Glomerular endothelial cell (primary cell): Measurements from ENCODE around the gene EHD4. TPM values are rescaled to one million over a fixed set of nuclear protein-coding genes. Genes with fewer than 3 reads are reported as not detected.

Source experiments
- DNase-seq: peaks from one replicate; pipeline ENCODE4 v3.0.0-alpha.2; 2011; ENCODE audit warnings: low read depth, low spot score; ENCODE audit errors: extremely low read depth
- total RNA-seq: library from RNA; depleted of rRNA; stranded (reverse); fragments of >200 nt; gene quantifications from 2 replicates; pipeline ENCODE4 v1.2.3, GENCODE V29; 2015

EHD4 gene
- total RNA-seq, 1 donor from 2014 or later: 236 TPM

- DNase-seq: no peak
Observed at GRCh38 chr15:41900526-41901380, 71.6 kb downstream of the EHD4 start.

DNA sequence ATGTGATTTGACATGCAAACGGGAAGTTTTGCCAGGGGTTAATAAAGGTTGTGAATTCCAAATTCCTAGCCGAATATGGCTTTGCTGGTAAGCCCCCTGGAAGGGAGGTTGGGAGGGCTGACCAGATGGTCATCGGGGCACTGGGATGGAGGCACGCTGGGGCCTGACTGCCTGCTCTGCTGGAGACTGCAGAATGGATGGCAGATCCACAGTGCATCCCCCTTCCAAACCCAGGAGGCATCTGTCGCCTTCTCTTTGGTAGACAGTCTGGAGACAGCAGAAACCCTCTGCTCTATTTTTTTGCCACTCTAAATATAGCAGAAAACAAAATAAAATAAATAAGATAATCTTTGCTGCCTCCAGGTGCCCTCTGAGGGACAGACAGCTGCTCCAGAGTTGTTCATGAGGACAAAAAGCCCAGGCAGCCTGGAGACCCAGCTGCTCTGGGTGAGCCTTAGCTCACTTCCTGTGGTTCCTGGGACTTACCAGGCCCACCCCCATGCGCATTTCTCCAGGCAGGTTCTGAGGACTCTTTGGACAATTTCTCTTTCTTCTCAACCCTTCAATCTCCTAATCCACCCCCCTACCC is 72.4 kb downstream of the EHD4 start:
- no peak for DNase-seq

DNA sequence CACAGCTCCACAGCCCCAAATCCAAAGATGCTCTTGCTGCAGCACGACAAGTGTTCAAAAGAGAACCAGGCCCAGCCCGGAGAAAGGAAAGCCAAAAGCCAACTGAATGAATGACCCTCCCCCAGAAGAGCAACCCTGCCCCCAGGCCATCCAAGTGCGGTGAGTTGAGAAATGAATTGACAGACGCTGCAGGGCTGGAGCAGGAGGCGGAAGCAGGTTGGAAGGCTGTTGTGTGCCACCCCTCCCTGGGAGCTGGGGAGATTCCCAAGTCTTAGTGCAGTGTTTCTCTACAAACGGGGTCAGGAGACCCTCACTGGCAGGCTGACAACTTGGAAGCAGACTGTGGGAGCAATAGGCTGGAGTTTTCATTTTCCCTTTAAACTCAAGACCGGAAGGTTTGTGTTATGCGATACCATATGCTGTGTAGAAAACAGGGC is 75.0 kb downstream of the EHD4 start:
- DNase-seq: no peak

GRCh38 chr15:41896566-41896965 is 75.8 kb downstream of the EHD4 start:
- no peak for DNase-seq

- no peak for DNase-seq
Observed at GRCh38 chr15:41895957-41896356, 76.4 kb downstream of the EHD4 start.

- no peak for DNase-seq
Observed at GRCh38 chr15:41895491-41895890, 76.9 kb downstream of the EHD4 start.

DNA sequence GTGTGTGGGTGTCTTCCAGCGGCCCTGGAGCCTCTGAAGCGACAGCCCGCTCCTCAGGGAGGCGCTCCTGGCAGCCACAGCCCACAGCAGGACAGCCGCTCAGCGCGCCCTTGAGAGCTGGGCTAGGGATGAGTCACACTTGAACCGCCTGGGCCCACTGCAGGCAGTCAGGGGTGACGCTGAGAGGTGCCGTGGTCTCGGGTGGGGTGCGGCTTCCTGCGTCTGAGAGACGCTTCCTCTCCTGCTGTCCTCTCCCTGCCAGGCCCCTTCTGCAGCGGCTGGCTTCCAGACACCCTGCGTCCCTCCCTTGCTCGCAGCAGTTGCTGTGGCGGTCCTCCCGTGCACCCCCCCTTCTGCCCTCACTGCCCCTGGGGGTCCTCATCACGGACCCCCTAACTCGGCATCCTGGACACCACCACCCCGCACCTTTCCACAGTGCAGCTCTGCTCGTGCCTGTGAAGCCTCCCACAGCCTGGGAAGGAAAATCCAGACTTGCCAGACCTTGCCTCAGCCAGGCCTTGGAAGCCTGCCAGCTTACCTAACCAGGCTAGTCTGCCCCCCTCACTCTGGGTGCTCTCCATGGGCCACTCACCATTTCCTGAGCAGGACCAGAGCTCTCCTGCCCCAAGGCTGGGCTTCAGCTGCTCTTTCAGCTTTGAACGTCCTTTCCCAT is 77.4 kb downstream of the EHD4 start:
- DNase-seq: no peak

DNA sequence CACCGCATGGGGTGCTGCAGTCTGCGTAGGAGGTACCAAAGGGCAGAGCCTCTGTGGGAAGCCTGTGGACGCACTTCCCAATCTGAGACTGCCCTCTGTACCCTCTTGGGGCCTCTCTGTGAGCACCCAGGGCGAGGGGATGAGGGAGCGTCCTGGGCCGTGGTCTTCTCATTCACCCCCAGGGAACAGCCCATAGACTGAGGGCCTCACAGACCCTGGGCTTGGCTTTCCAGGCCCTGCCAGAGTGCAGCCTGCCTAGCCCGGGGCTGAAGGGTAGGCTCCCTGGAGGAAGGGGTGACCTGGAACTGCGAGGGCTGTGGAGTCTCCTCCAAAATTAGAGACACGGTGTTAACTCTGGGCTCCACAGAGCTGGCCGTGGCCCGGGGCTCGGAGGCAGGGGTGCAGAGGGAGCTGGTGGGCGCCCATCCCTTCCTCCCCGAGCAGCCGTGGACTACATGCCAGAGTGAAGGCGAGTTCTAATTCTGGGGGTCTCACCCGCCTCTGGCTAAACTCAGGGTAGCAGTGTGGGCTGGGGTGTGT is 78.0 kb downstream of the EHD4 start:
- DNase-seq: no peak

GRCh38 chr15:41893422-41894250 is 78.7 kb downstream of the EHD4 start, which contains the start of gene SPTBN5:
TSS of gene SPTBN5 (minus strand) at chr15:41894053. CDS start at chr15:41893497, 556 bp downstream.
- DNase-seq: no peak

DNA sequence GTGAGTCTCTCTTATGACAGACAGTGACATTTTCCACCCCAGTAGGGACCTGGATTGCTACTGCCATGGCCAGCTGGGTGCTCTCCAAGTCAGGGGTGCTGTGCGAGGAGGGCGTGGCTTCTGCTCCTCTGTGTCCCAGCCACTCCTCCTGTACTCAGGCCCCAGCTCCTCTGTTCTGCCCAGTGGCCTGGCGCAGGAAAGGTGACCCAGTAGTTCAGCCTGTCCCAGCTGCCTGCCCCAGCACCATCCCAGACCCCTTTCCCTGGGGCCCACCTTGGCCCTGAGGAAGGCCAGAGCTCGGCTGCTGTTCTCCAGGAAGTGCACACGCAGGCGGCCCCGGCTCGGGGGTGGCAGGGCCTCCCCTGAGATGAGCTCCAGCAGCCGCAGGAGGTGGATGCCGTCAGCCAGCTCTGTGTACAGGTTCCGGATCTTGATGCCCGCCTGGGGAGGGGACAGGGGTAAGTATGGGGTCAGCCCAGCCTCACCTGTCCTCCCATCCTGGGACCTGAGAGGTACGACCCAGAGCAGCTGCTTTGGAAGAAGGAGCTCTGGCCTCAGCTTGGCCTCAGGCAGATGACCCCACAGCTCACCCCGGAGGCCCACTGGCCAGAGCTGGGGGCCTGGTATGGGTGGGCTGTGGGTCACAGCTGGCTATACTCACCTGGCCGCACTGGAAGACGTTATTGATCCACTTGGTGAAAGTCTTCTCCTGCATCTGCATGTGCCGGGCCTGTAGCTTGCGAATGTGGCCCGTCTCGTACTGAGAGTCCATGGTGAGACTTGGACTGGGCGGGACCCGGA is 79.5 kb downstream of the EHD4 start:
- no peak for DNase-seq

GRCh38 chr15:41891946-41892345 is 80.4 kb downstream of the EHD4 start:
- no peak for DNase-seq

DNA sequence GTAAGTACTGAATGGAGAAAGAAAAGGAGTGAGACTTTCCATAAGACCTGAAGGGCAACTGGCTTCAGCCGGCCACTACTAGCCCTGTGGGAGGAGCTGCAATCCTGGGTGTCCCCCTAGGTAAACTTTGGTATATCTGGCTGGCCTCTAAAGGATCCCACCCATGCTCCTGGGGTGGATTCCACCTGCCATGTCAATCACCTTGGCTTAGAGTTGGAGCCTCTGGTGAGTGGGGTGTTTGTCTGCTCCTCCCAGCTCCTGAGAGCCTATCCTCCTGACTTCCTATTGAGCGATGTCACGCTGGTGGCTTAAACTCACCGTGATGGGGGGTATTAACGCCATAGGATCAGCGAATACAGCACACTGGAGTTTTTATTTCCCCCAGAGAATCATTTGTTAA is 81.1 kb downstream of the EHD4 start:
- no peak for DNase-seq

- DNase-seq: no peak
Observed at GRCh38 chr15:41890050-41890690, 82.2 kb downstream of the EHD4 start.

DNA sequence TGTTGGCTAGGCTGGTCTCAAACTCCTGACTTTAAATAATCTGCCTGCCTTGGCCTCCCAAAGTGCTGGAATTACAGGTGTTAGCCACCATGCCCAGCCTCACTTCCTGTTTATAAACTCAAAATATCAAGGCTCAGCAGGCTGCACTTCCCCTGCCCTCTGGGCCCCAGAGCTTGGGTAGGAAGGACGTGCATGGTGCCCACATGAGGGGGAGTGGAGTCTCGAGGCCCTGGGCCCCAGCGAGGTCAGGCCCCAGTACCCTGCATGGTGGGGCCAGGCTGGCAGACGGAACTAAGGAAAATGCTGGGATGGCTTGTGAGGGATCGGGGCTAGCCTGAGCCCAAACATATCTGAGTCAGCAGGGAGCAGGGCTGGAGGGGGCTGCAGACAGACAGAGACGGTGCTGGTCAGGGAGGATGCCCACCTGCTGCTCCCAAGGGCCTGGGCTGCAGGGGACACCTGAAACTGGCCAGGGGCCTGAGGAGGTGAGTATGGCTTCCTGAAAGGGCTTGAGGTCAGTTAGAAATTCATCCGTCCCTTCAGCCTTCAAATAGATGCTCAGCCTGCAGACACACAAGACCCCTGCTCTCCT is 83.6 kb downstream of the EHD4 start:
- no peak for DNase-seq

DNA sequence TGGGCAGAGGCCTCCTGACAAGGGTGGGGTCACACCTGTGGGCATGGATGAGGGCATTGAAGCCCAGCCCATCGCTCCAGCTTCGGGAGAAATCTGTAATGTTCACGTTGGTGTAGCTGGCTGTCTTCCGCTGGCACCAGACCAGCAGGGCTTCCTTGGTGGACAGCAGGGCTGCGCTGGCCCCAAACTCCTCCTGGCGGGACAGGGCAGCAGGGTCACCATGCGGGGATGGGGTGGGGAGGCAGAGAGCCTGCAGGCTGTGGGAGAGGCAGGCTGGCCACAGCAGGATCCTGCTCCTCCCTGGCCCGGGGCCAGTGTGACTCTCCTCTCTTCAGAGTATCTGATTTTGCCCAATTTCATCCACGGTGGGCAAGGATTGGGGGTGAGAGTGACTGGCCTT is 84.5 kb downstream of the EHD4 start:
- no peak for DNase-seq

GRCh38 chr15:41887161-41887560 is 85.2 kb downstream of the EHD4 start:
- no peak for DNase-seq

DNA sequence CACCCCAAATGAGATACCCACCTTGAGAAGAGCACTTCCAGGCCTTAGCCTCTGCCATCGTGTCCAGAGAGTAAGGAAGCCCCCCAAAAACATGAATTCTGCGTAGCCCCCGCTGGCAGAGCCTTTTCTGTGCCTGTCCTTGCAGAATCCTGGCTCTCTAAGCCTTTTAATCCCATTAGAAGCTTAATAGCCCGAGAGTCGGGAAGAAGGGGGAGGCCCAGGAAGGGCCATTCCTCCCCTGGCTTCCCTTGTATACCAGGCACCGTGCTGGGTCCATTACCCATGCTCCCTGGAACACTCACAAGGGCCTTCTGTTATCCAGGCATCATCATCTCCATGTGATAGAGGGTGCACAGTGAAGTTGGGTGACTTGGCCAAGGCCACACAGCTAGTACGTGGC is 85.6 kb downstream of the EHD4 start:
- DNase-seq: no peak

GRCh38 chr15:41885841-41886240 is 86.5 kb downstream of the EHD4 start:
- DNase-seq: no peak

DNA sequence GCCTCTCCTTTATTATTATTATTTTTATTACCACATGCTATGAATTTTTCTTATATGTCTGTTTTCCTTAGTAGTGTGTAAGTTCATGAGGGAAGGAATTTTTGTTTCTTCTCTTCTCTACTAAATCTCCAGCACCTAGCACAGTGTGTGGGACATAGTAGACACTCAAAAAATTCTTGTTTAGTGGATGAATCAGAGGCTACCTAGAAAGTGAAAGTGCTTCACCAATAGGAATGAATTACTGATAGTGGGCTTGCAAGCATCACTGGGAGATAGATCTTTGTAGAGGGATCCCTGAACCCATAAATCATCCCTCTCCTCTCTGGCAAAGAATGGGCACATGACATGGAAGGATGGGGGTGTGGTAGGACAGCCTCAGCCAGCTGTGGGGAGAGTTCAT is 87.0 kb downstream of the EHD4 start:
- no peak for DNase-seq
